Activated effector memory CD4-positive, alpha-beta T cell treated with anti-CD3 and anti-CD28 coated beads, Interleukin-2, amount 50 U/mL, for 16 hours (primary cell): ENCODE results near the gene TPST1.
"Not testable (repeated sequence)": the region's sequence is repeated elsewhere in the genome, so short reads cannot be mapped to it uniquely, and the experiment has no call there.

Experiments
- DNase-seq: peaks from one replicate; pipeline ENCODE4 v3.0.0-alpha.2; 2020

The TPST1 gene

GRCh38 chr7:66344166-66344565, 139.0 kb downstream of the TPST1 start:
- DNase-seq, result no peak

GRCh38 chr7:66348531-66348930, 143.4 kb downstream of the TPST1 start:
- DNase-seq, result no peak

GRCh38 chr7:66348959-66349358, 143.8 kb downstream of the TPST1 start:
- no peak for DNase-seq

- no peak for DNase-seq
These were observed 146.9 kb downstream of the TPST1 start for GRCh38 chr7:66352071-66352470.

- no peak for DNase-seq
These were observed 148.4 kb downstream of the TPST1 start for GRCh38 chr7:66353547-66353946.

- no peak for DNase-seq
These were observed 150.6 kb downstream of the TPST1 start for GRCh38 chr7:66355756-66356155.

GRCh38 chr7:66356277-66356721, 151.2 kb downstream of the TPST1 start:
- DNase-seq, result no peak

GRCh38 chr7:66357087-66357486, 152.0 kb downstream of the TPST1 start:
- DNase-seq, result no peak

- DNase-seq, result no peak
These were observed 154.6 kb downstream of the TPST1 start for GRCh38 chr7:66359656-66360211.

GRCh38 chr7:66362136-66362535, 157.0 kb downstream of the TPST1 start:
- no peak for DNase-seq

- no peak for DNase-seq
These were observed 158.5 kb downstream of the TPST1 start for GRCh38 chr7:66363635-66364034.

GRCh38 chr7:66365031-66365430, 159.9 kb downstream of the TPST1 start:
- not testable (repeated sequence) for DNase-seq

- no peak for DNase-seq
These were observed 166.1 kb downstream of the TPST1 start for GRCh38 chr7:66371096-66371824.

GRCh38 chr7:66374141-66374840, 169.2 kb downstream of the TPST1 start:
- not testable (repeated sequence) for DNase-seq

- no peak for DNase-seq
These were observed 171.3 kb downstream of the TPST1 start for GRCh38 chr7:66376264-66376945.

- no peak for DNase-seq
These were observed 171.9 kb downstream of the TPST1 start for GRCh38 chr7:66377045-66377444.

- no peak for DNase-seq
These were observed 172.6 kb downstream of the TPST1 start for GRCh38 chr7:66377714-66378113.

- DNase-seq, result no peak
These were observed 174.5 kb downstream of the TPST1 start for GRCh38 chr7:66379542-66380160.

GRCh38 chr7:66380272-66380888, 175.2 kb downstream of the TPST1 start:
- no peak for DNase-seq

- not testable (repeated sequence) for DNase-seq
These were observed 177.2 kb downstream of the TPST1 start for GRCh38 chr7:66382182-66382923.

GRCh38 chr7:66385191-66385905, 180.2 kb downstream of the TPST1 start:
- DNase-seq, result not testable (repeated sequence)
